Panc1 (cell line): ENCODE measurements around the gene SENP7.

Experiments
- CTCF ChIP-seq: fragments of 450-650 bp; IDR thresholded peaks from 2 replicates; pipeline ENCODE4 v1.5.1; 2017; ENCODE audit warnings: mild to moderate bottlenecking
- POLR2AphosphoS5 ChIP-seq: IDR thresholded peaks from 2 replicates; pipeline ENCODE4 v1.6.1; 2012; ENCODE audit warnings: mild to moderate bottlenecking, low read depth, low read length, moderate library complexity

- TF ChIP-seq CTCF: no peak
- no peak for TF ChIP-seq POLR2AphosphoS5
Measured at GRCh38 chr3:101518421-101518871, 5.4 kb upstream of the SENP7 start.
